Fibroblast of the aortic adventitia (primary cell): Measurements from ENCODE around the gene NMNAT2. TPM values are rescaled to one million over a fixed set of nuclear protein-coding genes. Genes with fewer than 3 reads are reported as not detected.

ENCODE experiments used
- DNase-seq: peaks from one replicate; pipeline ENCODE4 v3.0.0-alpha.2; 2010; ENCODE audit warnings: low read depth
- H3K4me3 ChIP-seq: 2 replicates; pipeline ENCODE4 v1.5.1; 2011; ENCODE audit warnings: low read depth, mild to moderate bottlenecking, control low read depth, low read length, moderate library complexity
- CTCF ChIP-seq: IDR thresholded peaks from 2 replicates; pipeline ENCODE4 v1.5.1; 2011; ENCODE audit warnings: mild to moderate bottlenecking, low read length, control low read depth, inconsistent platforms; ENCODE audit not compliant: insufficient read depth
- total RNA-seq: library from RNA; depleted of rRNA; stranded (reverse); fragments of >200 nt; gene quantifications from 2 replicates; pipeline ENCODE4 v1.2.3, GENCODE V29; 2012; ENCODE audit warnings: low replicate concordance

NMNAT2 gene
- total RNA-seq, 1 donor: 3.4 TPM

DNA sequence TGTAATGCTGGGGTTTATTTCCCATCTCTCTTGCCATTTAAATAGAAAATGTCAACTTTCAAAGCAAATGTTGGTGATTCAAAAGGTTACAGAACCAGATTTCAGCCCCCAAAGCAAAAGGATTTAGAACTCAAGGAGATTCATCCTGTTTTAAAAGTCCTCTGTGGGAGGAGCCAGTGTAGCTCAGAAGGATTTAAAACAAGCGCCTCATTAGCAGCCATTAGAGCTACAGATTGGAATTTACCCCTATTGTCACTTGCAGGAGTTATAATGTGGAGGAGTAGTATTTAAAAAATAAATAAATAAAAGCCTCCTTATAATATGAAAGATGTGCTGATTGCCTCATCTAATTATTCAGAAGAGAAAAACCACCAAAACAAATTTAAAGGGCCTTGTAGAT is 124.3 kb downstream of the NMNAT2 start:
- H3K4me3 ChIP-seq: no peak overlapping the region
- DNase-seq: no peak
- TF ChIP-seq CTCF: no peak

- no peak for TF ChIP-seq CTCF
- no peak overlapping the region for H3K4me3 ChIP-seq
- no peak for DNase-seq
Measured at GRCh38 chr1:183293241-183293640, 124.9 kb downstream of the NMNAT2 start.

GRCh38 chr1:183291802-183292514 is 126.2 kb downstream of the NMNAT2 start:
- TF ChIP-seq CTCF: no peak
- DNase-seq: peak; percentile 88
- H3K4me3 ChIP-seq: no peak overlapping the region

GRCh38 chr1:183291216-183291762 is 126.9 kb downstream of the NMNAT2 start:
- no peak overlapping the region for H3K4me3 ChIP-seq
- no peak for TF ChIP-seq CTCF
- no peak for DNase-seq

GRCh38 chr1:183290628-183291027 is 127.6 kb downstream of the NMNAT2 start:
- no peak for TF ChIP-seq CTCF
- no peak overlapping the region for H3K4me3 ChIP-seq
- no peak for DNase-seq

GRCh38 chr1:183289051-183289496 is 129.1 kb downstream of the NMNAT2 start:
- no peak overlapping the region for H3K4me3 ChIP-seq
- no peak for DNase-seq
- TF ChIP-seq CTCF: no peak
